Osteoblast (primary cell): ENCODE data around the gene KLHL18. TPM values are rescaled to one million over a fixed set of nuclear protein-coding genes. Genes with fewer than 3 reads are reported as not detected.
A peak's percentile ranks its signal among the peaks of the same experiment; 100 is the strongest.

Source experiments
- DNase-seq: peaks from one replicate; pipeline ENCODE4 v3.0.0; 2011; ENCODE audit warnings: low spot score, mixed read lengths; ENCODE audit not compliant: insufficient read length; ENCODE audit errors: missing footprints
- H2AFZ ChIP-seq: 2 replicates; pipeline ENCODE4 v1.6.0; 2011; ENCODE audit warnings: mild to moderate bottlenecking, low read length
- H3K27ac ChIP-seq: 2 replicates; pipeline ENCODE4 v1.5.1; 2011; ENCODE audit warnings: mild to moderate bottlenecking, low read depth, low read length, moderate library complexity
- H3K27me3 ChIP-seq: 2 replicates; pipeline ENCODE4 v1.6.0; 2012; ENCODE audit warnings: mild to moderate bottlenecking, control low read depth, inconsistent platforms, low read length, moderate library complexity; ENCODE audit not compliant: insufficient read depth
- H3K36me3 ChIP-seq: 2 replicates; pipeline ENCODE4 v1.5.1; 2011; ENCODE audit warnings: mild to moderate bottlenecking, low read length, control low read depth, moderate library complexity; ENCODE audit not compliant: insufficient read depth
- H3K4me1 ChIP-seq: 2 replicates; pipeline ENCODE4 v1.5.1; 2011; ENCODE audit warnings: mild to moderate bottlenecking, low read length, control low read depth, moderate library complexity; ENCODE audit not compliant: insufficient read depth
- H3K4me2 ChIP-seq: 2 replicates; pipeline ENCODE4 v1.6.0; 2011; ENCODE audit warnings: mild to moderate bottlenecking, low read length; ENCODE audit not compliant: insufficient read depth
- H3K4me3 ChIP-seq: fragments of 200-600 bp; sonication (generic); 3 replicates; pipeline ENCODE4 v1.5.1; 2012; ENCODE audit warnings: mild to moderate bottlenecking, low read length, inconsistent platforms; ENCODE audit not compliant: insufficient read depth
- H3K79me2 ChIP-seq: 2 replicates; pipeline ENCODE4 v1.6.0; 2012; ENCODE audit warnings: mild to moderate bottlenecking, low read length, control low read depth, inconsistent platforms; ENCODE audit not compliant: insufficient read depth
- H3K9me3 ChIP-seq: 2 replicates; pipeline ENCODE4 v1.5.1; 2011; ENCODE audit warnings: low read depth, low read length, control low read depth
- H4K20me1 ChIP-seq: 2 replicates; pipeline ENCODE4 v1.6.0; 2012; ENCODE audit warnings: mild to moderate bottlenecking, low read length, control low read depth; ENCODE audit not compliant: insufficient read depth
- CTCF ChIP-seq: IDR thresholded peaks from 2 replicates; pipeline ENCODE4 v1.5.1; 2011; ENCODE audit warnings: mild to moderate bottlenecking, low read depth, low read length, moderate library complexity; ENCODE audit errors: extremely low read depth
- total RNA-seq: library from RNA; depleted of rRNA; stranded (reverse); fragments of >200 nt; gene quantifications from 2 replicates; pipeline ENCODE4 v1.2.3, GENCODE V29; 2012

Gene KLHL18
- total RNA-seq, 1 donor = 21.4 TPM

GRCh38 chr3:47342812-47343211, 60.1 kb downstream of the KLHL18 start:
- no peak for DNase-seq

GRCh38 chr3:47343471-47343971, 60.8 kb downstream of the KLHL18 start:
- peaks cover 17% of the 10 kb centered on the region for H3K4me1 ChIP-seq
- no peak overlapping the region for H3K27ac ChIP-seq
- no peaks in the 10 kb centered on the region for H3K27me3 ChIP-seq
- DNase-seq = no peak
- no peak overlapping the region for H2AFZ ChIP-seq
- H4K20me1 ChIP-seq = no peaks in the 10 kb centered on the region
- peaks cover 31% of the 10 kb centered on the region for H3K36me3 ChIP-seq
- no peak overlapping the region for H3K4me3 ChIP-seq
- H3K79me2 ChIP-seq = no peaks in the 10 kb centered on the region
- TF ChIP-seq CTCF = no peak
- H3K4me2 ChIP-seq = no peak overlapping the region
- H3K9me3 ChIP-seq = no peaks in the 10 kb centered on the region

More at GRCh38 chr3:47342812-47343211, 60.1 kb downstream of the KLHL18 start:
- H3K79me2 ChIP-seq = no peaks in the 10 kb centered on the region
- peaks cover 17% of the 10 kb centered on the region for H3K4me1 ChIP-seq
- no peak overlapping the region for H3K4me3 ChIP-seq
- H4K20me1 ChIP-seq = no peaks in the 10 kb centered on the region
- no peak overlapping the region for H3K4me2 ChIP-seq
- no peaks in the 10 kb centered on the region for H3K9me3 ChIP-seq
- H3K27ac ChIP-seq = no peak overlapping the region
- no peaks in the 10 kb centered on the region for H3K27me3 ChIP-seq
- TF ChIP-seq CTCF = no peak
- peaks cover 37% of the 10 kb centered on the region for H3K36me3 ChIP-seq
- no peak overlapping the region for H2AFZ ChIP-seq

- Histone ChIP-seq H3K27ac (no peak overlapping the region), H4K20me1 (no peaks in the 10 kb centered on the region), H3K4me2 (no peak overlapping the region), H3K9me3 (no peaks in the 10 kb centered on the region), H2AFZ (no peak overlapping the region), H3K4me3 (no peak overlapping the region), H3K36me3 (peaks cover 27% of the 10 kb centered on the region), H3K79me2 (no peaks in the 10 kb centered on the region), H3K27me3 (no peaks in the 10 kb centered on the region), H3K4me1 (peaks cover 17% of the 10 kb centered on the region)
- TF ChIP-seq CTCF = no peak
- no peak for DNase-seq
Measured at GRCh38 chr3:47344971-47345370, 62.2 kb downstream of the KLHL18 start.

GRCh38 chr3:47347217-47347801, 64.6 kb downstream of the KLHL18 start:
- no peaks in the 10 kb centered on the region for H3K9me3 ChIP-seq
- no peaks in the 10 kb centered on the region for H3K27me3 ChIP-seq
- H3K4me1 ChIP-seq = peaks cover 17% of the 10 kb centered on the region
- peak overlapping the region; percentile 52 for H3K4me2 ChIP-seq
- H2AFZ ChIP-seq = no peak overlapping the region
- H3K4me3 ChIP-seq = no peak overlapping the region
- H3K79me2 ChIP-seq = no peaks in the 10 kb centered on the region
- H4K20me1 ChIP-seq = no peaks in the 10 kb centered on the region
- H3K36me3 ChIP-seq = peaks cover 24% of the 10 kb centered on the region
- TF ChIP-seq CTCF = no peak
- peak; percentile 89 for DNase-seq
- H3K27ac ChIP-seq = no peak overlapping the region
